HG03025 (cell line): ENCODE results near the gene DAZAP1.

Source experiments
- ATAC-seq: cut with Tn5 transposase; IDR thresholded peaks from one replicate; pipeline ENCODE4 v1.9.1; 2021; ENCODE audit warnings: mild to moderate bottlenecking, moderate library complexity; ENCODE audit not compliant: unreplicated experiment, low FRiP score

Gene DAZAP1

GRCh38 chr19:1407528-1408299 is at the start of gene DAZAP1:
Gene DAZAP1, plus strand, starts transcription at chr19:1407586. Its CDS starts 188 bp downstream, at chr19:1407774.
- ATAC-seq, result peak; percentile 16

- ATAC-seq, result no peak
These were observed 47.1 kb upstream of the DAZAP1 start for GRCh38 chr19:1360126-1360817.

GRCh38 chr19:1360818-1361461 is 46.4 kb upstream of the DAZAP1 start:
- ATAC-seq, result no peak

- ATAC-seq, result no peak
These were observed 45.6 kb upstream of the DAZAP1 start for GRCh38 chr19:1361601-1362386.

GRCh38 chr19:1362387-1363257 is 44.8 kb upstream of the DAZAP1 start:
- ATAC-seq, result no peak

GRCh38 chr19:1363599-1363998 is 43.8 kb upstream of the DAZAP1 start:
- no peak for ATAC-seq

GRCh38 chr19:1364070-1364704 is 43.2 kb upstream of the DAZAP1 start:
- ATAC-seq, result no peak

GRCh38 chr19:1365319-1366269 is 41.8 kb upstream of the DAZAP1 start:
- no peak for ATAC-seq

- no peak for ATAC-seq
These were observed 41.1 kb upstream of the DAZAP1 start for GRCh38 chr19:1366296-1366695.

- no peak for ATAC-seq
These were observed 40.2 kb upstream of the DAZAP1 start for GRCh38 chr19:1366899-1367870.

- ATAC-seq, result no peak
These were observed 38.1 kb upstream of the DAZAP1 start for GRCh38 chr19:1369214-1369805.

- no peak for ATAC-seq
These were observed 36.6 kb upstream of the DAZAP1 start for GRCh38 chr19:1370579-1371361.

GRCh38 chr19:1373042-1373533 is 34.3 kb upstream of the DAZAP1 start:
- ATAC-seq, result no peak

GRCh38 chr19:1373534-1374249 is 33.7 kb upstream of the DAZAP1 start:
- no peak for ATAC-seq

- ATAC-seq, result no peak
These were observed 33.2 kb upstream of the DAZAP1 start for GRCh38 chr19:1374250-1374577.
